Measurements from ENCODE around the gene PAH. TPM values are rescaled to one million over a fixed set of nuclear protein-coding genes. Genes with fewer than 3 reads are reported as not detected.

Gene PAH
- total and polyA plus RNA-seq, 10 of the 15 experiments (the other 5 are each of a cell fraction or from before 2014, with no cell fraction given) = 0.20 to 4.8 (median 0.55) TPM; not detected in 1

DNA sequence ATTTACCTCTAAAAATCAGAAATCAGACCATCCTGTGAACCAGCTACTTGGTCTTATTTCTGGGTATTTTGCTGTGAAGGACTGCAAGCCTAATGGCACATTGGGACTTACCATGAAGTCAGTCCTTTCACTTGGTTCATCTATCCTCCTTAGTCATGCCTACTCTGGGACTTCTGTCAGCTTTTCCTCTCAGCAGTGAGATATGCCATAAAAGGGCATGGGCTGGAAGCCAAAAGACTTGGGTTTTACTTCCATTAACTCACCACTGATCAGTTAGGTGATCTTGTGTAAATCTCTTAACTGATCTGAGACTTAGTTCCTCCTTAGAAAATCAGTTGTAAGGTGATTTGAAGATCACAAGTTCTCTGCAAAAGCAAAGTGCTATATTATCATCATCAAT lies 116.5 kb downstream of the PAH start:
- POLR2A ChIA-PET = no interaction called here
- H3K4me1 ChIP-seq (ENCODE audit: control insufficient read depth, insufficient read depth, low read length) = no peaks in the 10 kb centered on the region
- no peaks in the 10 kb centered on the region for H3K36me3 ChIP-seq (ENCODE audit: control insufficient read depth in 2 of 2, insufficient read depth in 2 of 2, low read length in 1 of 2)
- DNase-seq (ENCODE audit: low read depth, low spot score) (no peak), FAIRE-seq (no peak), ATAC-seq (no peak)
- no peaks in the 10 kb centered on the region for H3K9me3 ChIP-seq (replicated peaks; ENCODE audit: control insufficient read depth, insufficient read depth, low read length)
- peaks cover 0 to 3% of the 10 kb centered on the region in 2 experiments; a peak in 1 of 4 replicates for H3K27me3 ChIP-seq (replicated peaks in 1 of 2; ENCODE audit: control insufficient read depth in 2 of 2, insufficient read depth in 2 of 2, low read length in 1 of 2)
- no peak overlapping the region for H2AFZ ChIP-seq (ENCODE audit: control insufficient read depth, low read depth, low read length)
- RAD21 ChIA-PET (ENCODE audit: unreplicated experiment) = no interaction called here
- CTCF ChIA-PET = no interaction called here
- H4K20me1 ChIP-seq (ENCODE audit: control insufficient read depth, insufficient read depth) = no peaks in the 10 kb centered on the region
- H3K4me3 ChIP-seq = no peak overlapping the region
- H3K4me2 ChIP-seq (ENCODE audit: control insufficient read depth, insufficient read depth) = no peak overlapping the region
- in situ Hi-C loops (cut with MboI) = no loop called here
- no peak overlapping the region for H3K9ac ChIP-seq (ENCODE audit: control insufficient read depth, insufficient read depth, low read length)
- SMC1A ChIA-PET (ENCODE audit: uncharacterized antibody, unreplicated experiment) = interaction anchor here (0.9 kb wide), 1 partner anchor 21 kb away, joined by 3 read pairs; no protein-coding TSS in a partner anchor
- H3K27ac ChIP-seq (ENCODE audit: control insufficient read depth, insufficient read depth) = no peak overlapping the region
- H3K79me2 ChIP-seq (ENCODE audit: control insufficient read depth, insufficient read depth, low read length) = no peaks in the 10 kb centered on the region
- intact Hi-C loops (cut with micrococcal nuclease; ENCODE audit: unreplicated experiment) = no loop called here
- BruUV-seq (replicated peaks) = no TSS peak
- TF ChIP-seq GATAD2B (conservative IDR thresholded peaks at IDR 0.05; ENCODE audit: low read depth) (no peak), RCOR1 (conservative IDR thresholded peaks at IDR 0.05; ENCODE audit: low read depth, low read length) (no peak), ATF2 (IDR thresholded peaks at IDR 0.05; ENCODE audit: low read length) (no peak), MYC (IDR thresholded peaks at IDR 0.05; ENCODE audit: insufficient read depth, insufficient read length, insufficient replicate concordance, low read length, severe bottlenecking) (no peak), POU2F2 (IDR thresholded peaks at IDR 0.05; ENCODE audit: borderline replicate concordance, low read depth, low read length) (no peak), NR2C1 (IDR thresholded peaks at IDR 0.05) (no peak), NKRF (conservative IDR thresholded peaks at IDR 0.05) (no peak), IRF4 (IDR thresholded peaks at IDR 0.05; ENCODE audit: low read depth, low read length) (no peak), EGR1 (IDR thresholded peaks at IDR 0.05; ENCODE audit: borderline replicate concordance in 1 of 2, low read depth in 2 of 2, low read length in 2 of 2) (no peak), SMC3 (IDR thresholded peaks at IDR 0.05; ENCODE audit: borderline replicate concordance, low read length) (no peak), ZNF687 (IDR thresholded peaks at IDR 0.05) (no peak)
- TF ChIP-seq, protein P1, sequence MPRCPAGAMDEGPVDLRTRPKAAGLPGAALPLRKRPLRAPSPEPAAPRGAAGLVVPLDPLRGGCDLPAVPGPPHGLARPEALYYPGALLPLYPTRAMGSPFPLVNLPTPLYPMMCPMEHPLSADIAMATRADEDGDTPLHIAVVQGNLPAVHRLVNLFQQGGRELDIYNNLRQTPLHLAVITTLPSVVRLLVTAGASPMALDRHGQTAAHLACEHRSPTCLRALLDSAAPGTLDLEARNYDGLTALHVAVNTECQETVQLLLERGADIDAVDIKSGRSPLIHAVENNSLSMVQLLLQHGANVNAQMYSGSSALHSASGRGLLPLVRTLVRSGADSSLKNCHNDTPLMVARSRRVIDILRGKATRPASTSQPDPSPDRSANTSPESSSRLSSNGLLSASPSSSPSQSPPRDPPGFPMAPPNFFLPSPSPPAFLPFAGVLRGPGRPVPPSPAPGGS (IDR thresholded peaks at IDR 0.05; ENCODE audit: borderline replicate concordance, insufficient read depth, low read depth, low read length, poor library complexity, severe bottlenecking) = no peak
- TF ChIP-seq, protein P2, sequence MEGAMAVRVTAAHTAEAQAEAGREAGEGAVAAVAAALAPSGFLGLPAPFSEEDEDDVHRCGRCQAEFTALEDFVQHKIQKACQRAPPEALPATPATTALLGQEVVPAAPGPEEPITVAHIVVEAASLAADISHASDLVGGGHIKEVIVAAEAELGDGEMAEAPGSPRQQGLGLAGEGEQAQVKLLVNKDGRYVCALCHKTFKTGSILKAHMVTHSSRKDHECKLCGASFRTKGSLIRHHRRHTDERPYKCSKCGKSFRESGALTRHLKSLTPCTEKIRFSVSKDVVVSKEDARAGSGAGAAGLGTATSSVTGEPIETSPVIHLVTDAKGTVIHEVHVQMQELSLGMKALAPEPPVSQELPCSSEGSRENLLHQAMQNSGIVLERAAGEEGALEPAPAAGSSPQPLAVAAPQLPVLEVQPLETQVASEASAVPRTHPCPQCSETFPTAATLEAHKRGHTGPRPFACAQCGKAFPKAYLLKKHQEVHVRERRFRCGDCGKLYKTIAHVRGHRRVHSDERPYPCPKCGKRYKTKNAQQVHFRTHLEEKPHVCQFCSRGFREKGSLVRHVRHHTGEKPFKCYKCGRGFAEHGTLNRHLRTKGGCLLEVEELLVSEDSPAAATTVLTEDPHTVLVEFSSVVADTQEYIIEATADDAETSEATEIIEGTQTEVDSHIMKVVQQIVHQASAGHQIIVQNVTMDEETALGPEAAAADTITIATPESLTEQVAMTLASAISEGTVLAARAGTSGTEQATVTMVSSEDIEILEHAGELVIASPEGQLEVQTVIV (IDR thresholded peaks at IDR 0.05; ENCODE audit: borderline replicate concordance, partially characterized antibody) = no peak

Measured in GM12878 (cell line).